Measurements from ENCODE around the gene KSR1.

Gene KSR1

DNA sequence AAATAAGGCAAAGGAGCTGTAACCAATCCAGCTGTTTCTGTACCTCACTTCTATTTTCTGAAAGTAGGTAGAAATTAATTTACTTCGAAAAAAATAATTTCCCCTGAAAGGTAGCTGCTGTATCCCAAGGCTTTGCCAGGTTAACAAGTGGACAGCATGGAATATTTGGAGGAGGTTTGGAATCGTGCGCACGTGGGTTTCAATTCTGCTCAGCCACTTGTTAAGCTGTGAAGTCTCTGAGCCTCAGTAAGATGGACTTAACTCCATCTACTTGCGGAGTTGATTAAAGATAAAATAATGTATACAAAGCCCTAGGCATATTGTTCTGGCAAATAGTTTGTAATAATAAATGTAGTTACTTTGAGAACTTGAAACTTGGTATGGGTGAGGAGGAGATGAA, 117.3 kb downstream of the KSR1 start:
- DNase-seq = no peak
- no peak overlapping the region for H3K27ac ChIP-seq
- in situ Hi-C loops (cut with HindIII; ENCODE audit: low pct_ligation_motif_present, low sequenced_read_pairs) = no loop called here
- no peak overlapping the region for H3K4me3 ChIP-seq (ENCODE audit: low read depth, low read length)
- H3K36me3 ChIP-seq (replicated peaks) = no peaks in the 10 kb centered on the region
- TF ChIP-seq, protein P1, sequence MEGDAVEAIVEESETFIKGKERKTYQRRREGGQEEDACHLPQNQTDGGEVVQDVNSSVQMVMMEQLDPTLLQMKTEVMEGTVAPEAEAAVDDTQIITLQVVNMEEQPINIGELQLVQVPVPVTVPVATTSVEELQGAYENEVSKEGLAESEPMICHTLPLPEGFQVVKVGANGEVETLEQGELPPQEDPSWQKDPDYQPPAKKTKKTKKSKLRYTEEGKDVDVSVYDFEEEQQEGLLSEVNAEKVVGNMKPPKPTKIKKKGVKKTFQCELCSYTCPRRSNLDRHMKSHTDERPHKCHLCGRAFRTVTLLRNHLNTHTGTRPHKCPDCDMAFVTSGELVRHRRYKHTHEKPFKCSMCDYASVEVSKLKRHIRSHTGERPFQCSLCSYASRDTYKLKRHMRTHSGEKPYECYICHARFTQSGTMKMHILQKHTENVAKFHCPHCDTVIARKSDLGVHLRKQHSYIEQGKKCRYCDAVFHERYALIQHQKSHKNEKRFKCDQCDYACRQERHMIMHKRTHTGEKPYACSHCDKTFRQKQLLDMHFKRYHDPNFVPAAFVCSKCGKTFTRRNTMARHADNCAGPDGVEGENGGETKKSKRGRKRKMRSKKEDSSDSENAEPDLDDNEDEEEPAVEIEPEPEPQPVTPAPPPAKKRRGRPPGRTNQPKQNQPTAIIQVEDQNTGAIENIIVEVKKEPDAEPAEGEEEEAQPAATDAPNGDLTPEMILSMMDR (IDR thresholded peaks at IDR 0.05; ENCODE audit: low read depth, low read length, missing control alignments) = no peak
- H3K27me3 ChIP-seq (replicated peaks) = no peaks in the 10 kb centered on the region

DNA sequence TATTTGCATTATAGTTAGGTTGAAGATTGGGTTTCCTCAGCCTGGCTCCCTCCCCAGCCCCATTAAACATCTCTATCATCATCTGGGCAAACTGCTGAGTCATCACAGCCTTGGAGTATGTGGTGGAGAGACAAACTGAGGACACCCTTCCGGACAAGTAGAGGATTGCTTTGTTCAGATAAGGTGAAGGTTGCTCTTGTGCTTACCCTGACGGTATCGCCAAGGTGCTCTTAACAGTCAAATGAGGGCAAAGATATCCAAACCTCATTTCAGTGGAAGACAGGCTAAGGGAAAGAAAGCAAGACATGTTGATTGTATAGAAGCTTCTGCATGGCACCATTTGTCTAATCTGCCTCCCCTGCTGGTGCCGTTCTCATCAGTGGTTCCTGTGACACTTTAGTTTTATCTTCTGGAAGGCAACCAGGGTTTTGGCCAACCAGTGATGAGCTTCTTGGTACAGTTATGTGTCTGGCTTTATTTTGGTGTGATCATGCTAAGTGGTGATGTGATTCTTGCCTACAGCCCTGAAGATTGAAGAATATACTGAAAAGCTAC, 117.8 kb downstream of the KSR1 start:
- no peak overlapping the region for H3K27ac ChIP-seq
- H3K4me3 ChIP-seq (ENCODE audit: low read depth, low read length) = no peak overlapping the region
- DNase-seq = peak; percentile 38
- H3K36me3 ChIP-seq (replicated peaks) = peaks cover 2% of the 10 kb centered on the region
- TF ChIP-seq, protein P1 (IDR thresholded peaks at IDR 0.05; ENCODE audit: low read depth, low read length, missing control alignments) = no peak
- no peaks in the 10 kb centered on the region for H3K27me3 ChIP-seq (replicated peaks)
- in situ Hi-C loops (cut with HindIII; ENCODE audit: low pct_ligation_motif_present, low sequenced_read_pairs) = no loop called here

DNA sequence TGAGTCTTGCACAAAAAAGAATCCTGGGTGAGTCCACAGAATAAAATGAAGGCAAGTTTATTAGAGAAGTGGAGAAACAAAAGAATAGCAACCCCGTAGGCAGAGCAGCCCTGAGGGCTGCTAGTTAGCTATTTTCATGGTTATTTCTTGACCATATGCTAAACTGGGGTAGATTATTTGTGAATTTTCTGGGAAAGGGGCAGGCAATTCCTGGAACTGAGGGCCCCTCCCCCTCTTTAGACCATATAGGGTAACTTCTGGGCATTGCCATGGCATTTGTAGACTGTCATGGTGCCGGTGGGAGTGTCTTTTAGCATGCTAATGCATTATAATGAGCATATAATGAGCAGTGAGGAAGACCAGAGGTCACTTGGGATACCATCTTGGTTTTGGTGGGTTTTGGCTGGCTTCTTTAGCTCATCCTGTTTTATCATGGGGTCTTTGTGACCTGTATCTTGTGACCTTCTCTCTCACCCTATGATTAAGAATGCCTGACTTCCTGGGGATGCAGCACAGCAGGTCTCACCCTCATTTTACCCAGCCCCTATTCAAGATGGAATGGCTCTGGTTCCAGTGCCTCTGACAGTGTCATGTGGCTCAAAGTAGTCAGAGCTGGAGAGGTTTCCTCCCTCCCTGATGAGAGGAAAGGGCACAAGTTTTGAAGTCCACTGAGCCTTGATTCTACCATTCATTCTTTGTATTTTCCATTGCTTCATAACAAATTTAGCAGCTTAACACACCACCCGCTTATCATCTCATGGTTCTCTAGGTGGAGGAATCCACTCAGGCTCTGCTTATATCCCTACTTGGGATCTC, 119.1 kb downstream of the KSR1 start:
- Histone ChIP-seq H3K4me3 (ENCODE audit: low read depth, low read length) (no peak overlapping the region), H3K27me3 (replicated peaks) (no peaks in the 10 kb centered on the region), H3K36me3 (replicated peaks) (peaks cover 2% of the 10 kb centered on the region), H3K27ac (no peak overlapping the region)
- no peak for DNase-seq
- TF ChIP-seq, protein P1 (IDR thresholded peaks at IDR 0.05; ENCODE audit: low read depth, low read length, missing control alignments) = no peak
- in situ Hi-C loops (cut with HindIII; ENCODE audit: low pct_ligation_motif_present, low sequenced_read_pairs) = no loop called here

DNA sequence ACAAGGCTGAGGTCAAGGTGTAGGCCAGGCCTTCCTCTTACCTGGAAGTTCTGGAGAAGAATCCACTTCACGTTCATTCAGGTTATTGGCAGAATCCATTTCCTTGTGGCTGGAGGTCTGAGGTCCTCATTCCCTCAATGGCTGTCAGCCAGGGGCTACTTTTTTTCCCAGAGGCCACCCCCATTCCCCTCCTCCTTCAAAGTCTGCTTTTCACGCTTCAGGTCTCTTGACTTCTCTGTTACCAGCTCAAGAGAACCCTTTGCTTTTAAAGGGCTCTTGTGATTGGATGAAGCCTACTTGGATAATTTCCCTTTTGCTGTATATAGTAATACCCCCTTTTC, 119.6 kb downstream of the KSR1 start:
- TF ChIP-seq, protein P1 (IDR thresholded peaks at IDR 0.05; ENCODE audit: low read depth, low read length, missing control alignments) = no peak
- Histone ChIP-seq H3K27me3 (replicated peaks) (no peaks in the 10 kb centered on the region), H3K27ac (peak overlapping the region; percentile 73), H3K36me3 (replicated peaks) (peaks cover 2% of the 10 kb centered on the region), H3K4me3 (ENCODE audit: low read depth, low read length) (no peak overlapping the region)
- DNase-seq = no peak
- in situ Hi-C loops (cut with HindIII; ENCODE audit: low pct_ligation_motif_present, low sequenced_read_pairs) = no loop called here

DNA sequence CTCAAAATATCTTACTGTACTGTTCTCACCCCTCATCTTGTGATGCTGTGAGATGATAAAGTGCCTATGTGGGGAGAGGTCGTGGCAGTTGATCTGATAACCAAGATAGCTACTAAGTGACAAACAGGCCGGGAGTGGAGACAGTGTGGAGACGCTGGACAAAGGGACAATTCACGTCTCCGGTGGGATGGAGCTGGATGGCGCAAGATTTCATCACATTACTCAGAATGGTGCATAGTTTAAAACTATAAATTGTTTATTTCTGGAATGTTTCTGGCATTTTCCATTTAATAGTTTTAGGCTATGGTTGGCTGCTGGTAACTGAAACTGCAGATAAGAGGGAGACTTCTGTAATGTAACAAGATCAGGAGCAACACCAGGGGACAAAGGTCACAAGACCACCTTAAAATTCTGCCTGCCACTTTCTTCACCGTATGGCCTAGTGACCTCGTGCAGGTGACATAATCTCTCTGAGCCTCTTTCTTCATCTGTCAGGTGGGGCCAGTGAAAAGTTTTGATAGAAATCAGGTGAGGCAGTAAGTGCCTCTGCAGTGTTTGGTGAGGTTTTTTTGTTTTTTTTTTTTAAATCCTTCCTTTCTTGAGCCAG, 120.3 kb downstream of the KSR1 start:
- Histone ChIP-seq H3K36me3 (replicated peaks) (peaks cover 2% of the 10 kb centered on the region), H3K27me3 (replicated peaks) (no peaks in the 10 kb centered on the region), H3K4me3 (ENCODE audit: low read depth, low read length) (no peak overlapping the region), H3K27ac (peak overlapping the region; percentile 73)
- in situ Hi-C loops (cut with HindIII; ENCODE audit: low pct_ligation_motif_present, low sequenced_read_pairs) = no loop called here
- DNase-seq = no peak
- TF ChIP-seq, protein P1 (IDR thresholded peaks at IDR 0.05; ENCODE audit: low read depth, low read length, missing control alignments) = no peak
